B cell (primary cell): ENCODE measurements around the gene ANKRD44. TPM values are rescaled to one million over a fixed set of nuclear protein-coding genes. Genes with fewer than 3 reads are reported as not detected.

ENCODE experiments used
- ATAC-seq: fragments of 200-7000 bp; cut with Tn5 transposase; one replicate; pipeline ENCODE4 v1.10.0; 2021; ENCODE audit warnings: low read depth, mild to moderate bottlenecking, moderate number of reproducible peaks, moderate library complexity
- CTCF ChIA-PET: fragments of 350-600 bp; sonication (Branson Sonifier 250); formaldehyde crosslinking; loops from one replicate; lab custom pipeline; 2021; ENCODE audit warnings: antibody characterized with exemption, inconsistent platforms; lab: Charles Lee
- POLR2A ChIA-PET: fragments of 350-600 bp; sonication (Branson Sonifier 250); formaldehyde crosslinking; loops from one replicate; lab custom pipeline; 2021; ENCODE audit warnings: antibody characterized with exemption; lab: Charles Lee
- DNase-seq: peaks from one replicate; pipeline ENCODE4 v3.0.0; 2013
- H2AFZ ChIP-seq: 2 replicates; pipeline ENCODE4 v1.6.1; 2012; ENCODE audit warnings: mild to moderate bottlenecking, low read depth, low read length; ENCODE audit not compliant: insufficient read depth, poor library complexity, severe bottlenecking
- H3K27ac ChIP-seq, 2 donors: 1 replicate in 1 of 2; 2 replicates in 1 of 2; pipeline ENCODE4 v1.5.1; 2012 to 2013; ENCODE audit warnings: low read length in 2 of 2, mild to moderate bottlenecking in 2 of 2, moderate library complexity in 1 of 2
- H3K27me3 ChIP-seq, 4 experiments: fragments of 200-600 bp in 1 of 4; sonication (generic) in 1 of 4; replicated peaks in 1 of 4; 1 replicate in 2 of 4; 2 replicates in 2 of 4; pipeline versions ENCODE4 v1.6.1 to v1.7.0; 2013 to 2016; ENCODE audit warnings: low read length in 3 of 4, mild to moderate bottlenecking in 2 of 4, mixed read lengths in 1 of 4, moderate library complexity in 1 of 4; ENCODE audit not compliant: insufficient read depth in 4 of 4, control insufficient read depth in 3 of 4; ENCODE audit errors: control extremely low read depth in 1 of 4
- H3K36me3 ChIP-seq, 2 experiments: replicated peaks in 1 of 2; 1 replicate in 1 of 2; 2 replicates in 1 of 2; pipeline versions ENCODE4 v1.6.1 to v1.7.1; 2013; ENCODE audit warnings: low read length in 1 of 2; ENCODE audit not compliant: insufficient read depth in 2 of 2, control insufficient read depth in 1 of 2; ENCODE audit errors: control extremely low read depth in 1 of 2, extremely low read depth in 1 of 2
- H3K4me1 ChIP-seq, 2 donors: fragments of 200-600 bp in 1 of 2; sonication (generic) in 1 of 2; 1 replicate in 1 of 2; 2 replicates in 1 of 2; pipeline versions ENCODE4 v1.5.1 to v1.6.1; 2013 to 2017; ENCODE audit warnings: low read length in 2 of 2; ENCODE audit not compliant: control insufficient read depth in 2 of 2, insufficient read depth in 2 of 2
- H3K4me2 ChIP-seq: replicated peaks from 2 replicates; pipeline ENCODE3; 2012; ENCODE audit warnings: mild to moderate bottlenecking, low read depth, low read length; ENCODE audit not compliant: poor library complexity, severe bottlenecking
- H3K4me3 ChIP-seq, 5 experiments: fragments of 200-600 bp in 1 of 5; sonication (generic) in 1 of 5; 1 replicate in 3 of 5; 2 replicates in 2 of 5; pipeline versions ENCODE4 v1.5.1 to v1.7.0; 2011 to 2016; ENCODE audit warnings: low read length in 4 of 5, mild to moderate bottlenecking in 4 of 5, low read depth in 2 of 5, control low read depth in 1 of 5, moderate library complexity in 1 of 5; ENCODE audit not compliant: insufficient read depth in 1 of 5; ENCODE audit errors: control extremely low read depth in 1 of 5, extremely low read depth in 1 of 5
- H3K79me2 ChIP-seq: fragments of 200-600 bp; sonication (generic); one replicate; pipeline ENCODE4 v1.6.0; 2016; ENCODE audit warnings: low read length; ENCODE audit not compliant: control insufficient read depth, insufficient read depth
- H3K9ac ChIP-seq: fragments of 200-600 bp; sonication (generic); 2 replicates; pipeline ENCODE4 v1.6.1; 2017; ENCODE audit warnings: mild to moderate bottlenecking, low read length, moderate library complexity
- H3K9me3 ChIP-seq, 3 donors: one replicate each; pipeline versions ENCODE4 v1.6.1 to v1.7.1; 2013; ENCODE audit warnings: low read length in 2 of 3; ENCODE audit not compliant: control insufficient read depth in 2 of 3, insufficient read depth in 1 of 3; ENCODE audit errors: control extremely low read depth in 1 of 3
- H4K20me1 ChIP-seq: 2 replicates; pipeline ENCODE4 v1.6.0; 2012; ENCODE audit warnings: mild to moderate bottlenecking, low read length; ENCODE audit not compliant: insufficient read depth, control insufficient read depth, poor library complexity, severe bottlenecking
- H3K27ac Mint-ChIP-seq: one replicate; pipeline ENCODE4 v1.8.0; 2021; ENCODE audit warnings: mixed read lengths
- H3K27me3 Mint-ChIP-seq: one replicate; pipeline ENCODE4 v1.8.0; 2021; ENCODE audit warnings: mixed read lengths
- H3K4me1 Mint-ChIP-seq: one replicate; pipeline ENCODE4 v1.8.0; 2021; ENCODE audit warnings: mixed read lengths
- H3K4me3 Mint-ChIP-seq: one replicate; pipeline ENCODE4 v1.8.0; 2021; ENCODE audit warnings: mixed read lengths
- H3K9me3 Mint-ChIP-seq: one replicate; pipeline ENCODE4 v1.8.0; 2022; ENCODE audit warnings: mixed read lengths; ENCODE audit not compliant: insufficient read depth
- EZH2 ChIP-seq: IDR thresholded peaks from 2 replicates; pipeline ENCODE4 v1.6.1; 2012; ENCODE audit warnings: borderline replicate concordance, low read depth, mild to moderate bottlenecking, moderate library complexity, low read length; ENCODE audit not compliant: insufficient read depth, poor library complexity, severe bottlenecking
- WGBS: methylation state at CpG from one replicate; pipeline ENCODE4 v1.1.5; 2013; ENCODE audit warnings: missing lambda C conversion rate; ENCODE audit not compliant: insufficient coverage; 5-methylcytosine and 5-hydroxymethylcytosine counted together
- intact Hi-C: fragments of 100-400 bp; cut with micrococcal nuclease; formaldehyde crosslinking; loops from one replicate; pipeline ENCODE4 v1.10.0; 2022
- polyA plus RNA-seq: library from polyadenylated mRNA; depleted of rRNA; stranded (reverse); fragments of >200 nt; gene quantifications from 2 replicates; pipeline ENCODE4 v1.2.3, GENCODE V29; 2012
- total RNA-seq, 2 donors: library from RNA; stranded (reverse); fragments of 120-200 nt in 1 of 2; gene quantifications; 1 replicate in 1 of 2; 2 replicates in 1 of 2; pipeline versions ENCODE4 v1.2.3 to v1.2.4, GENCODE V29; 2013 to 2022
- TF ChIP-seq, protein P1 (sequence below): fragments of 200-600 bp; IDR thresholded peaks from one replicate; pipeline ENCODE4 v1.8.0; 2022; ENCODE audit warnings: antibody characterized with exemption, mild to moderate bottlenecking

Gene ANKRD44
- total and polyA plus RNA-seq, 2 donors (not counting 1 experiment from before 2014, with no cell fraction given), result 92.6 to 457 TPM

DNA sequence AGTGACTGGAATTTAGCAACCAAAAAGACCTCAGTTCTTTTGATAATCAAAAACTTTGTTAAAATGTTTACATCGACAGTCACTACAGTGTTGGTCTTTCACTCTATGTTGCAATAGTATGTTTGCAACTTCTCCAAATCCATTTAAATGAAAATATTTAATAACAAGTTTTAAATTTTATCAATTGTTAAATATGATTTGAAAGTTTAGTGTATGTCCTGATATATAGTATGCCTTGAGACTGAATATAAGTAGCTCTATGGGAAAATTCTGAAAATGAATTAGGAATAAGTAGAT is 109.9 kb downstream of the ANKRD44 start:
- CTCF ChIA-PET, result interaction anchor here (1.7 to 15.8 kb wide), 5 partner anchors 9 to 107 kb away, joined by 3 to 336 read pairs (median 19); partner anchors contain the start of gene ANKRD44
- Mint-ChIP-seq H3K27me3 (no peaks in the 10 kb centered on the region), H3K9me3 (no peaks in the 10 kb centered on the region), H3K27ac (peak overlapping the region; percentile 87), H3K4me1 (peaks cover 85% of the 10 kb centered on the region), H3K4me3 (peak overlapping the region; percentile 44)
- Histone ChIP-seq H3K4me2 (peak overlapping the region; percentile 68), H4K20me1 (no peaks in the 10 kb centered on the region), H3K27me3 (no peaks in the 10 kb centered on the region), H2AFZ (no peak overlapping the region), H3K4me1 (peaks cover 76 to 77% of the 10 kb centered on the region in 2 donors), H3K4me3 (no peak overlapping the region), H3K9me3 (no peaks in the 10 kb centered on the region), H3K36me3 (peaks cover 11 to 37% of the 10 kb centered on the region in 2 experiments), H3K79me2 (peaks cover 91% of the 10 kb centered on the region), H3K27ac (peak overlapping the region; percentile 68 to 86), H3K9ac (no peak overlapping the region)
- intact Hi-C loops, result no loop called here
- WGBS, result no CpG with 5 or more reads among the region's 1 CpG
- ATAC-seq (no peak), DNase-seq (no peak)
- no peak for TF ChIP-seq EZH2
- POLR2A ChIA-PET, result no interaction called here

DNA sequence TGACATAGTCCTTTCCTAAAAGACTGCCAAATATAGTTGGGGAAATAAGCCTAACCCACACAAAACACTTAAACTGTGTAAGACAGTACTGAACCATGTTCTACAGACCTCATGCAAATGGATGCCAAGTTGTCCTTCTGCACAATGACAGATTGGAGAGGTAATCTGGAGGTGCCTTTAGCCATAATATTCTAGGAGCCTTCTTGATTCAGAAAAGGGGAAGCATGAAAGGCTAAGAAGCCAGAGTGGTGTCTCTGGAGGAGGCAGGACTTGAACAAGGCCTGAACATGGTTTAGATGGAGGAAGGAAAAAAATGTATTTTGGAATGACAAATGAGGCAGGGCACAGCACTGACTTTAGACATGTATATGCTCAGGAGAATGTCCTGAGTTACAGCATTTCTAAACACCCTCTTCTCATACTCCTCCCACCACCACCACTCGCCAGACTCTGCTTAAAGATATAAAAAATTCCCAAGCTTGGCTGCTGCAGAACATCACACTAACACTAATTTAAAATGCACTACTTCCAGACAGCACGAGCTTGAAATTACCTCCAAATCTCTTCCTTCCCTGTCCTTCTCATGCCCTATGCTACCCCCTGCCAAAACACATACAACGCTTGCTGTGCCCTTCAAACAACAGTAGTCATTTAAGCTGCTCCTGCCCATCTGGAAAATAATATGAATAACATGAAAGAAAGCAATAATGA is 110.4 kb downstream of the ANKRD44 start:
- DNase-seq, result peak; percentile 37
- Mint-ChIP-seq H3K4me3 (peak overlapping the region; percentile 51), H3K9me3 (no peaks in the 10 kb centered on the region), H3K27ac (peak overlapping the region; percentile 87), H3K4me1 (peaks cover 85% of the 10 kb centered on the region), H3K27me3 (no peaks in the 10 kb centered on the region)
- Histone ChIP-seq H4K20me1 (no peaks in the 10 kb centered on the region), H3K4me2 (peak overlapping the region; percentile 68), H3K9ac (peak overlapping the region; percentile 21), H3K4me1 (peaks cover 76 to 77% of the 10 kb centered on the region in 2 donors), H2AFZ (no peak overlapping the region), H3K27me3 (no peaks in the 10 kb centered on the region), H3K9me3 (no peaks in the 10 kb centered on the region), H3K79me2 (peaks cover 91% of the 10 kb centered on the region), H3K4me3 (peak overlapping the region in 1 of 5 experiments; percentile 21), H3K27ac (peak overlapping the region; percentile 68 to 86), H3K36me3 (peaks cover 11 to 34% of the 10 kb centered on the region in 2 experiments)
- POLR2A ChIA-PET, result interaction anchor here (1.7 kb wide), 1 partner anchor 62 kb away, joined by 5 read pairs; no protein-coding TSS in a partner anchor
- WGBS, result 56% methylated on average over 3 of the region's 3 CpGs
- TF ChIP-seq, protein P1, sequence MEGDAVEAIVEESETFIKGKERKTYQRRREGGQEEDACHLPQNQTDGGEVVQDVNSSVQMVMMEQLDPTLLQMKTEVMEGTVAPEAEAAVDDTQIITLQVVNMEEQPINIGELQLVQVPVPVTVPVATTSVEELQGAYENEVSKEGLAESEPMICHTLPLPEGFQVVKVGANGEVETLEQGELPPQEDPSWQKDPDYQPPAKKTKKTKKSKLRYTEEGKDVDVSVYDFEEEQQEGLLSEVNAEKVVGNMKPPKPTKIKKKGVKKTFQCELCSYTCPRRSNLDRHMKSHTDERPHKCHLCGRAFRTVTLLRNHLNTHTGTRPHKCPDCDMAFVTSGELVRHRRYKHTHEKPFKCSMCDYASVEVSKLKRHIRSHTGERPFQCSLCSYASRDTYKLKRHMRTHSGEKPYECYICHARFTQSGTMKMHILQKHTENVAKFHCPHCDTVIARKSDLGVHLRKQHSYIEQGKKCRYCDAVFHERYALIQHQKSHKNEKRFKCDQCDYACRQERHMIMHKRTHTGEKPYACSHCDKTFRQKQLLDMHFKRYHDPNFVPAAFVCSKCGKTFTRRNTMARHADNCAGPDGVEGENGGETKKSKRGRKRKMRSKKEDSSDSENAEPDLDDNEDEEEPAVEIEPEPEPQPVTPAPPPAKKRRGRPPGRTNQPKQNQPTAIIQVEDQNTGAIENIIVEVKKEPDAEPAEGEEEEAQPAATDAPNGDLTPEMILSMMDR, result no peak
- no peak for TF ChIP-seq EZH2
- intact Hi-C loops, result no loop called here
- no peak for ATAC-seq
- CTCF ChIA-PET, result interaction anchor here (1.7 to 15.8 kb wide), 6 partner anchors 10 to 107 kb away, joined by 5 to 336 read pairs (median 16); partner anchors contain the start of gene ANKRD44
